ENCODE data around the gene PIM1. TPM values are rescaled to one million over a fixed set of nuclear protein-coding genes. Genes with fewer than 3 reads are reported as not detected.

Gene PIM1
- polyA plus RNA-seq, 1 donor: 21.1 TPM

- DNase-seq: no peak
These were observed 51.7 kb downstream of the PIM1 start for GRCh38 chr6:37221585-37222124.

GRCh38 chr6:37222125-37222967 lies 52.4 kb downstream of the PIM1 start:
- peak; percentile 87 for DNase-seq

- no peak for DNase-seq
These were observed 53.0 kb downstream of the PIM1 start for GRCh38 chr6:37222992-37223391.

Other genes with a start within 250 kb of the PIM1 start
- gene PI16, start 215.4 kb upstream of the PIM1 start, polyA plus RNA-seq (ENCODE audit: insufficient read length): 0.95 TPM
- gene MTCH1, start 184.0 kb upstream of the PIM1 start, polyA plus RNA-seq (ENCODE audit: insufficient read length): 149 TPM
- gene FGD2, start 164.5 kb upstream of the PIM1 start, polyA plus RNA-seq (ENCODE audit: insufficient read length): 2.5 TPM
- 15.2 TPM for gene TBC1D22B, start 87.6 kb downstream of the PIM1 start, polyA plus RNA-seq (ENCODE audit: insufficient read length)
- 1.9 TPM for gene TMEM217, start 88.0 kb downstream of the PIM1 start, polyA plus RNA-seq (ENCODE audit: insufficient read length)
- 31.0 TPM for gene RNF8, start 183.8 kb downstream of the PIM1 start, polyA plus RNA-seq (ENCODE audit: insufficient read length)

Measured in left kidney (tissue), 2 donors.